GM18868 (cell line): ENCODE data around the gene PIGQ.

ENCODE experiments used
- ATAC-seq: cut with Tn5 transposase; IDR thresholded peaks from one replicate; pipeline ENCODE4 v1.9.1; 2021; ENCODE audit warnings: mild to moderate bottlenecking, moderate library complexity; ENCODE audit not compliant: unreplicated experiment

The PIGQ gene

GRCh38 chr16:566475-567372, 3.0 kb upstream of the PIGQ start, which contains the start of gene NHLRC4:
Gene NHLRC4 (plus strand): TSS chr16:567005. CDS start chr16:568048, 1,043 bp downstream.
- peak; percentile 51 for ATAC-seq

GRCh38 chr16:567373-568256, 2.2 kb upstream of the PIGQ start:
- ATAC-seq, result no peak

- no peak for ATAC-seq
These were observed 1.1 kb upstream of the PIGQ start for GRCh38 chr16:568401-569258.

GRCh38 chr16:572865-573650, 3.3 kb downstream of the PIGQ start:
- ATAC-seq, result no peak

GRCh38 chr16:574021-574760, 4.4 kb downstream of the PIGQ start:
- ATAC-seq, result no peak

GRCh38 chr16:575354-576196, 5.8 kb downstream of the PIGQ start:
- ATAC-seq, result no peak

- no peak for ATAC-seq
These were observed 6.5 kb downstream of the PIGQ start for GRCh38 chr16:576197-576822.

GRCh38 chr16:576823-577201, 7.0 kb downstream of the PIGQ start:
- no peak for ATAC-seq

- ATAC-seq, result no peak
These were observed 8.0 kb downstream of the PIGQ start for GRCh38 chr16:577796-578195.

- ATAC-seq, result no peak
These were observed 8.6 kb downstream of the PIGQ start for GRCh38 chr16:578232-578869.

- ATAC-seq, result peak; percentile 55
These were observed 9.2 kb downstream of the PIGQ start for GRCh38 chr16:578870-579405.

GRCh38 chr16:580141-580945, 10.6 kb downstream of the PIGQ start:
- ATAC-seq, result no peak

GRCh38 chr16:580946-581498, 11.3 kb downstream of the PIGQ start:
- no peak for ATAC-seq

GRCh38 chr16:582218-582613, 12.4 kb downstream of the PIGQ start:
- no peak for ATAC-seq

- ATAC-seq, result no peak
These were observed 13.0 kb downstream of the PIGQ start for GRCh38 chr16:582614-583331.

- no peak for ATAC-seq
These were observed 13.7 kb downstream of the PIGQ start for GRCh38 chr16:583470-583814.
